Brain microvascular endothelial cell (primary cell): ENCODE data around the gene SBNO2.

ENCODE experiments used
- DNase-seq: peaks from one replicate; pipeline ENCODE4 v3.0.0-alpha.2; 2020
- H3K27ac ChIP-seq: fragments of 250-450 bp; sonication (Bioruptor Pico); 2 replicates; pipeline ENCODE4 v1.5.1; 2020; ENCODE audit warnings: mild to moderate bottlenecking, moderate library complexity
- H3K27me3 ChIP-seq: fragments of 250-450 bp; sonication (Bioruptor Pico); replicated peaks from 2 replicates; pipeline ENCODE4 v1.5.1; 2020; ENCODE audit warnings: mild to moderate bottlenecking
- H3K36me3 ChIP-seq: fragments of 250-450 bp; sonication (Bioruptor Pico); replicated peaks from 2 replicates; pipeline ENCODE4 v1.5.1; 2020; ENCODE audit warnings: mild to moderate bottlenecking
- H3K4me3 ChIP-seq: 2 replicates; pipeline ENCODE4 v1.5.1; 2011; ENCODE audit warnings: low read depth, mild to moderate bottlenecking, control low read depth, low read length, moderate library complexity
- CTCF ChIP-seq: IDR thresholded peaks from 2 replicates; pipeline ENCODE4 v1.5.1; 2011; ENCODE audit warnings: low read depth, mild to moderate bottlenecking, moderate library complexity, low read length, control low read depth, inconsistent platforms; ENCODE audit errors: missing control alignments
- in situ Hi-C: cut with HindIII; loops from 2 replicates; pipeline ENCODE4 v1.10.0; 2017; ENCODE audit warnings: low sequenced_read_pairs, low pct_ligation_motif_present

SBNO2 gene

GRCh38 chr19:1144741-1145140, 29.3 kb downstream of the SBNO2 start:
- TF ChIP-seq CTCF = no peak
- Histone ChIP-seq H3K36me3 (peaks cover 32% of the 10 kb centered on the region), H3K27me3 (no peaks in the 10 kb centered on the region), H3K27ac (no peak overlapping the region), H3K4me3 (no peak overlapping the region)
- no peak for DNase-seq
- in situ Hi-C loops = no loop called here

GRCh38 chr19:1143828-1144399, 30.2 kb downstream of the SBNO2 start:
- no peak overlapping the region for H3K4me3 ChIP-seq
- H3K27me3 ChIP-seq = no peaks in the 10 kb centered on the region
- DNase-seq = no peak
- TF ChIP-seq CTCF = no peak
- no peak overlapping the region for H3K27ac ChIP-seq
- in situ Hi-C loops = no loop called here
- peaks cover 28% of the 10 kb centered on the region for H3K36me3 ChIP-seq

GRCh38 chr19:1141944-1142343, 32.1 kb downstream of the SBNO2 start:
- no peak for TF ChIP-seq CTCF
- Histone ChIP-seq H3K36me3 (peaks cover 25% of the 10 kb centered on the region), H3K27me3 (no peaks in the 10 kb centered on the region), H3K4me3 (no peak overlapping the region), H3K27ac (no peak overlapping the region)
- DNase-seq = no peak
- in situ Hi-C loops = no loop called here

GRCh38 chr19:1140272-1141027, 33.6 kb downstream of the SBNO2 start:
- peaks cover 16% of the 10 kb centered on the region for H3K36me3 ChIP-seq
- H3K27me3 ChIP-seq = no peaks in the 10 kb centered on the region
- H3K4me3 ChIP-seq = no peak overlapping the region
- no peak overlapping the region for H3K27ac ChIP-seq
- TF ChIP-seq CTCF = no peak
- no peak for DNase-seq
- in situ Hi-C loops = no loop called here

GRCh38 chr19:1139126-1139525, 34.9 kb downstream of the SBNO2 start:
- Histone ChIP-seq H3K4me3 (no peak overlapping the region), H3K27ac (no peak overlapping the region), H3K27me3 (no peaks in the 10 kb centered on the region), H3K36me3 (peaks cover 15% of the 10 kb centered on the region)
- in situ Hi-C loops = no loop called here
- no peak for DNase-seq
- TF ChIP-seq CTCF = no peak

GRCh38 chr19:1138121-1138520, 35.9 kb downstream of the SBNO2 start:
- H3K27ac ChIP-seq = no peak overlapping the region
- no peak for DNase-seq
- no peak overlapping the region for H3K4me3 ChIP-seq
- in situ Hi-C loops = no loop called here
- TF ChIP-seq CTCF = no peak
- H3K36me3 ChIP-seq = peaks cover 10% of the 10 kb centered on the region
- no peaks in the 10 kb centered on the region for H3K27me3 ChIP-seq
